ENCODE data around the gene DHX32. TPM values are rescaled to one million over a fixed set of nuclear protein-coding genes. Genes with fewer than 3 reads are reported as not detected.

The DHX32 gene
- total RNA-seq, 1 donor from 2014 or later = 32.5 TPM

DNA sequence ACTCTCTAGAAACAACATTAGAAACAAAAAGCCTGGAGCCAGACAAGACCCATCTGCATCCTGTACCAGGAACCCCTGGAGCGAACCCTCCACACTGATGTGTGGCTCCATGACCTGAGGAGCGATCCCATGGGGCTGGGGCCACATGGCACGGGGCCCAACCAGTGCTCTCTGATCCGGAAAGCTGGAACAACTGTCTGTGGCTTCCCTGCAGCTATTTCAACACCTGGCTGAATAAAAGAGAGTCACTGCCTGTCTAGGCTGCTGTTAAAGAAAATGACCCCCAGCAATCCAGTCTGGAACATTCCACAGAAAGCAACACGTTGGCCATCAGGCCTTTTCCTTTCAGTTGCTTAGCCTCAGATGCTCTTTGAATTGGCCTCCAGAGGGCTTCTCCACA is 79.0 kb downstream of the DHX32 start:
- H3K4me3 Mint-ChIP-seq (ENCODE audit: unreplicated experiment) = no peak overlapping the region
- H3K27ac Mint-ChIP-seq (ENCODE audit: unreplicated experiment) = no peak overlapping the region
- no peaks in the 10 kb centered on the region for H3K9me3 Mint-ChIP-seq (ENCODE audit: low read depth)
- H3K27me3 Mint-ChIP-seq (ENCODE audit: low read depth) = no peaks in the 10 kb centered on the region
- DNase-seq (ENCODE audit: low spot score) = no peak
- peaks cover 17% of the 10 kb centered on the region for H3K36me3 Mint-ChIP-seq (ENCODE audit: low read depth)
- TF ChIP-seq, protein P1, sequence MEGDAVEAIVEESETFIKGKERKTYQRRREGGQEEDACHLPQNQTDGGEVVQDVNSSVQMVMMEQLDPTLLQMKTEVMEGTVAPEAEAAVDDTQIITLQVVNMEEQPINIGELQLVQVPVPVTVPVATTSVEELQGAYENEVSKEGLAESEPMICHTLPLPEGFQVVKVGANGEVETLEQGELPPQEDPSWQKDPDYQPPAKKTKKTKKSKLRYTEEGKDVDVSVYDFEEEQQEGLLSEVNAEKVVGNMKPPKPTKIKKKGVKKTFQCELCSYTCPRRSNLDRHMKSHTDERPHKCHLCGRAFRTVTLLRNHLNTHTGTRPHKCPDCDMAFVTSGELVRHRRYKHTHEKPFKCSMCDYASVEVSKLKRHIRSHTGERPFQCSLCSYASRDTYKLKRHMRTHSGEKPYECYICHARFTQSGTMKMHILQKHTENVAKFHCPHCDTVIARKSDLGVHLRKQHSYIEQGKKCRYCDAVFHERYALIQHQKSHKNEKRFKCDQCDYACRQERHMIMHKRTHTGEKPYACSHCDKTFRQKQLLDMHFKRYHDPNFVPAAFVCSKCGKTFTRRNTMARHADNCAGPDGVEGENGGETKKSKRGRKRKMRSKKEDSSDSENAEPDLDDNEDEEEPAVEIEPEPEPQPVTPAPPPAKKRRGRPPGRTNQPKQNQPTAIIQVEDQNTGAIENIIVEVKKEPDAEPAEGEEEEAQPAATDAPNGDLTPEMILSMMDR (IDR thresholded peaks at IDR 0.05) = no peak
- no peaks in the 10 kb centered on the region for H3K4me1 Mint-ChIP-seq (ENCODE audit: low read depth)

DNA sequence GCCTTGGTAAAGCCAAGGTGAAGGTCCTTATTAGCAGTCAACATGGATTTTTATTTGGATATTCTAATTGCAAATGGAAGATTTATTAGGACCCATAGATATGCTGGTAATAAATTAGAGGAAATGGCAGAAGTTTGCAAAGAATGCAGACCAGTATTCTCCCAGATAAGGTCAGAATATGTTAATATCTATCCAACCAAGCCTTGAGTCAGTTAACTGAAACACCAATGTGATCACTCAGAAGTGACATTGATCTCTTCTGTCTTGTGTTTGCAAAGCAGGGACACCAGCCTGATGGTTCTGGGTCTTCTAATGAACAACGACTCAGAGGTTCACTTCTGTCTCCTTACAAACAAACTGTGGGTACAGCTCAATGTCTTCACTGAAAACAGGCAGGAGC is 79.5 kb downstream of the DHX32 start:
- no peaks in the 10 kb centered on the region for H3K27me3 Mint-ChIP-seq (ENCODE audit: low read depth)
- TF ChIP-seq, protein P1 (IDR thresholded peaks at IDR 0.05) = no peak
- H3K4me1 Mint-ChIP-seq (ENCODE audit: low read depth) = no peaks in the 10 kb centered on the region
- H3K4me3 Mint-ChIP-seq (ENCODE audit: unreplicated experiment) = no peak overlapping the region
- no peak overlapping the region for H3K27ac Mint-ChIP-seq (ENCODE audit: unreplicated experiment)
- peaks cover 15% of the 10 kb centered on the region for H3K36me3 Mint-ChIP-seq (ENCODE audit: low read depth)
- DNase-seq (ENCODE audit: low spot score) = no peak
- no peaks in the 10 kb centered on the region for H3K9me3 Mint-ChIP-seq (ENCODE audit: low read depth)

DNA sequence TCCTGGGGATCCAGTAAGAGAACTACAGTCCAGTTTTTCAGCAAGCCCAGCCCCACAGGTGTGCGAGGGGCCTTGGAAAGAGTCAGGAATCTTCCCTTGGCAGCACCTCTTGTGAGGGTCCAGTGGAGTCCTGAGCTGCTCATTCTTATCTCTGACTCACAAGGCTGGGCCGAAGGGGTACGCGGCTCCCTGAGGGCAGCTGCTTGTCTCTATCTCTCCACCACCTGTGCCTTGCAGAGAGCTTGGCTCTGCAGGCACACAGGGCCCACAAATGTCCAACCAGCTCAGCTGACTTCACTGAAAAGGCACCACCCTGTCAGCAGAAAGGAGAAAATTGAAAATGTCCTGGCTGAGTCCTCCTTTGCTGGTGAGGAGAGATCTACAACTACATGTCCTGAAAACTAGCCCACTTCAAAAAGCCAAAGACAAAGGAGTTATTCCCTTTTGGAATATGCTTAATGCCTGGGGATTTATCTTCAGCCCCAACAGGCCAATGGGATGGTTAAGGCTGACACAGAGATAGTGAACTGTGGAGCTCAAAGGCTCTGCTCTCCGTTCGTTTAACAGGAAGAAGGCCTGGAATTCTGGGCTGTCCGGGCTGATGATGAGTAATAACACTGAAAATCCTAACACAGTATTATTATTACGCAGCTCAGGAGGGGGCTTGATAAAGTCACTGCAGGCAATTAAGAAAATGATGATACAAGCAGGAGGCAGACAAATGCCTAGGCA is 81.5 kb downstream of the DHX32 start:
- DNase-seq (ENCODE audit: low spot score) = no peak
- Mint-ChIP-seq H3K27me3 (ENCODE audit: low read depth) (no peaks in the 10 kb centered on the region), H3K4me3 (ENCODE audit: unreplicated experiment) (no peak overlapping the region), H3K9me3 (ENCODE audit: low read depth) (no peaks in the 10 kb centered on the region), H3K27ac (ENCODE audit: unreplicated experiment) (peak overlapping the region; percentile 32), H3K36me3 (ENCODE audit: low read depth) (peaks cover 8% of the 10 kb centered on the region), H3K4me1 (ENCODE audit: low read depth) (no peaks in the 10 kb centered on the region)
- TF ChIP-seq, protein P1 (IDR thresholded peaks at IDR 0.05) = no peak

DNA sequence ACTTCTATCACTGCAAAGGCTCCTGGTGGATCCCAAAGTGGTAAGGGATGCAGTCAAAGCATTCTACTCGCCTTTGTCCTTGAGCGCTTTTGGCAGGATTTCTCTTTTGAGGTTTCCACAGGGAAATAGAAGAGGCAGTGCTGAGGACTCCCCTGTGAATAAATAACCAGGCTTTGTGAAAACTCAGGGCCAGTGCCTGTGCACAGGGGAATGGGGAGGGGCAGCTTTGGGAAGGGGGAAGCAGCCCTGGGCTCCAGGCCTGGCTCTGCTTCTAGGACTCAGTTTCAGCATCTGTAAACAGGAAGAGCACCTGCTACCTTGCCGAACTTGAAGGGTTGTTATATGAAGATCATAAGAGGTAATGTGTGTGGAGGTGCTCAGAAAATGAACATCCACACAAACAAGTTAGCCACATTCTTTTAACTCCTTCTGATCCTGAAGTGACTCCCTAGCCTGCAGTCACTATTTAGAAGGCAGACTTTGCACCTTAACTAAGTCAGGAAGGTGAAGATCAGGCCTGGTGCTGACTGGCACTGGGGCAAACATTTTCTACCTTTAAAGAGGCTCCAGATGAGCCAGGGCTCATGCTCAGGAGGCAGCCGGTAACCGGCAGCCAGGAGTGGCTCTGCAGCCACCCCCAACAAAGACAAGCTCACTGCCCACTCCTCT is 83.0 kb downstream of the DHX32 start:
- no peak overlapping the region for H3K4me3 Mint-ChIP-seq (ENCODE audit: unreplicated experiment)
- no peaks in the 10 kb centered on the region for H3K9me3 Mint-ChIP-seq (ENCODE audit: low read depth)
- H3K36me3 Mint-ChIP-seq (ENCODE audit: low read depth) = peaks cover 17% of the 10 kb centered on the region
- TF ChIP-seq, protein P1 (IDR thresholded peaks at IDR 0.05) = no peak
- no peaks in the 10 kb centered on the region for H3K27me3 Mint-ChIP-seq (ENCODE audit: low read depth)
- no peak for DNase-seq (ENCODE audit: low spot score)
- H3K4me1 Mint-ChIP-seq (ENCODE audit: low read depth) = no peaks in the 10 kb centered on the region
- no peak overlapping the region for H3K27ac Mint-ChIP-seq (ENCODE audit: unreplicated experiment)

DNA sequence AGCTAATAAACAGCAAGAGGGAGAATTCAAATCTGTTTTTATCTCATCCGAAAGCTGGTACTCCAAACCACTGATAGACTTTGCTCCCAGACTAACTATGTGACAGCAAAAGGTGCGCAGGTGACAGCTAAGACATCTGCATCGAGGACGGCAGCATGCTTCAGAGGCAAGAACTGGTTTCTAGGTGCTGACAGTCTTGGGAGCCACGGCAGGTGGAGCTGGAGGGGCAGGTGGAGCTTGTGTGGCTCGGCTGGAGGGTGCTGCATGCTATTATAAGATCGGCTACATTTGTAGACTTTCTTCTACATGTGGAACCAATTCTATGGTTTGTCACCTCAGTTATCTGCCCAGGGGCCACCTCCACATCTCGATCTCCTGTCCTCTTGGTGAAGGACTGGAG is 83.7 kb downstream of the DHX32 start:
- no peak for DNase-seq (ENCODE audit: low spot score)
- Mint-ChIP-seq H3K4me1 (ENCODE audit: low read depth) (no peaks in the 10 kb centered on the region), H3K36me3 (ENCODE audit: low read depth) (peaks cover 20% of the 10 kb centered on the region)

More for the DNA sequence above, 83.7 kb downstream of the DHX32 start:
- no peak overlapping the region for H3K4me3 Mint-ChIP-seq (ENCODE audit: unreplicated experiment)
- H3K9me3 Mint-ChIP-seq (ENCODE audit: low read depth) = no peaks in the 10 kb centered on the region
- H3K27me3 Mint-ChIP-seq (ENCODE audit: low read depth) = no peaks in the 10 kb centered on the region
- H3K27ac Mint-ChIP-seq (ENCODE audit: unreplicated experiment) = no peak overlapping the region
- TF ChIP-seq, protein P1 (IDR thresholded peaks at IDR 0.05) = no peak
